GM21367 (cell line): ENCODE data around the gene USHBP1.

Experiments used
- ATAC-seq: cut with Tn5 transposase; IDR thresholded peaks from one replicate; pipeline ENCODE4 v1.9.1; 2021; ENCODE audit not compliant: unreplicated experiment

Gene USHBP1

DNA sequence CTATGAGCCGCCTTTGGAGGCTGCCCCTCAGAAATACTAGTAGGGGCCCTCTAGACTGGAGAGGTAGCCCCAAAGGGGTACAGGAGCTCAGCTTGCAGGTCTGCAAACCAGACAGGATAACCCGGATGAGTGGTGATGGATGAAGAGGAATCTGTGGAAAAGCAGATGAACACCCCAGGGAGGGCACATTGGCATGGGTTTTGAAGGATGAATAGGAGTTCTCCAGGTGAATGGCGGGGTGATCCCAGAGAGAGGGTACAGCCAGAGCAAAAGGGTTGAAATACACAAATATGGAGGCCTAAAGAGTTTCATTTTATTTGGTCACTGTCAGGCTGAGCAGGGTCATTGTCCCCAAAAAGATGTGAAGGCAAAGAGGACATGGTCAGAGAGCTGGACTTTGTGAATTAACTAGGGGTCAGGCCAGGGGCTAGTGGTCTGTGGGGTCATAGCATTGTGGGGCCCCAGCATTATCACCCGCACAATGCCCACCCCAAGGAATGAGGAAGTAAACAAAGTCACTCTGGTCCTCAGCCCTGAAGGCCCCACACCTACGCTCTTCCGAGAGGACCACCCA lies 23.6 kb downstream of the USHBP1 start:
- ATAC-seq, result no peak

DNA sequence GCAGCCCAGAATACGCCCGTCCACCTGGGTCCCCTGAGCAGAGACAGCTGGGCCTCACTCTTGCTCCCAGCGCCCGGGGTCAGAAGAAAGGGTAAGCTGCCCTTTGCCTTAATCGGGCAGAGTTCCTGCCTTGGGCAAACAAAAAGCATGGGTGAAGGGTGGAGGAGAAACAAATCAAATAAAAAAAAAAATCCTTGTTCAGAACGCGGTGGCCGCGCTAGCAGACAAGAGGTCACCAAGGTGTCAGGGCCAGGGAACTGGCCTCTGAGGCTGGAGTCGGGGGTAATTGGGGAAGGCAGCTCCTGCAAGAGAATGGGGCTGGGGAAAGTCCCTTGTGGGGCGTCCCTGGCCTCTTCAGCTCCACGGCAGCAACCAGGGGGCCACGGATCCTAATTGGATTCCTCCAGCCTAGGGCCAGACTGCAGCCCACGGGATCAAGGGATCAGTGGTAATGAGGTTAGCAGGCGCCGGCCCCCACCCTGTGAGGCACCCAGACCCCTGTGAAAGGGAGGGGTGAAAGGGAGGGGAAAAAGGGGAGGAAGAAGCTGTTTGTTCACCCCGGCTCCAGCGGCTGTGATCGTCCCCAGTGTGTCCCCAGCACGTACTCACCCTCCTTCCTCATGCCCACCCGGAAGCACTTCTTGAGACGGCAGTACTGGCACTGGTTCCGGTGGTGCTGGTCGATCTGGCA lies 24.3 kb downstream of the USHBP1 start:
- no peak for ATAC-seq

DNA sequence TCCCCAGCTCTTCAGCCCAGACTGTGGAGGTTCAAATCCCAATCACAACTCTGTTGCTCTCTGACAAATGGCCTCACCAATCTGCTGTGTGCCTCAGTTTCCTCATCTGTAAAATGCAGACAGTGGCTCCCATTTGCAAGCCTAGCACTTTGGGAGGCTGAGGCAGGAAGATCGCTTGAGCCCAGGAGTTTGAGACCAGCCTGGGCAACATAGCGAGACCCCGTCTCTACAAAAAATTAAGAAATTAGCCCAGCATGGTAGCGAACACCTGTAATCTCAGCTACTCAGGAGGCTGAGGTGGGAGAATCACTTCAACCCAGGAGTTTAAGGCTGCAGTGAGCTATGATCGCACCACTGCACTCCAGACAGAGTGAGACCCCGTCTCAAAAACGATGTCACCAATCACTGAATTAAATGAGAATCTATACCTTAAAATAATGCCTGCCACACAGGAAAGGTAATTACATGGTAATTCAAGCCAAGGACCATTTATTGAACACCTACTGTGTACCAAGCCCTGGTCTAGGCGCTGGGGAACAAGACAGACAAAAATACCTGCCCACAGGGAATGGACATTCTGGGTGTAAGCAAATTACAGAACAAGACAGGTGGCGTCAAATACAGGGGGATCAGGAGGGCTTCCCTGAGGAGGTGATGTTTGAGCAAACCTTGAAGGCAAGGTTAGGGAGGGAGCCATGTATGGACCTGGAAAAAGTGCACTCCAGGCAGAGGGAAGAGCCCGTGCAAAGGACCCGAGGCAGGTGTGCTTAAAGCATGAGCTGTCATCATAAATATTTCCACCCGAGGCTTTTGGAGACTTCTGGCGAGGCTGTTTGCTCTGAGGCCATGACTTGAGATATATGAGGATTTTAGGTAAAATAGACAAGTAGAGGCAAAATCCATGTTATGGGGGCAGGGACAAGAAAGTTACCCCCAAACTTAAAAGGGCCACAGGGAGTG lies 26.5 kb downstream of the USHBP1 start:
- ATAC-seq, result no peak

DNA sequence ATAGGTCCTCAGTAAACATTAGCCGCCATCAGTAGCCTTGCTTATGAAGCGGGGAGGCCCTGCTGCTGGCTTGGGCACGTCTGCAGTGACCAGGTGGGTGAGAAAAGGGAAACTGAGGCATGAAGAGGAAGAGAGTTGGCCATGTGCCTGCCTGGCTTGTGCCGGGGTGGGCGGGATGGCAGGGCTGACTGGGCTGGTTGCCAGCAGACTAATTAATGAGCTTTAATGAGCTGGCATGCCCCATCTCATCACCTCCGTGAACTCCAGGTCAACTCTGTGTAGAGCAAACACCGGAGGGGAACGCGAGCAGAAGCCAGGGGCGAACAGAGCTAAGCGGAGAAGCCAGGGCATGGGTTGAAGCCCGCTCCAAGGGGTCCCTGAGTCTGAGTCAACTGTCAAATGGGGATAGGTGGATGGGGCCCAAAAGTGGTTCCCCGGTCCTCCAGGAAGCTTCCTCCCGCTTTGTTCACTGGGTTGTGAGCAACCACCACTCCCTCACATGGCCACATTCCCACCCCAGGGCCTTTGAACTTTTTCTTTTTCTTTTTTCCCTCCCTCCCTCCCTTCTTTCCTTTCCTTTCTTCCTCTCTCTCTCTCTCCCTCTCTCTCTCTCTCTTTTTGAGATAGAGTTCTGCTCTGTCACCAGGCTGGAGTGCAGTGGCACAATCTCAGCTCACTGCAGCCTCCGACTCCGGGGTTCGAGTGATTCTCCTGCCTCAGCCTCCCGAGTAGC lies 27.6 kb downstream of the USHBP1 start:
- ATAC-seq, result no peak

DNA sequence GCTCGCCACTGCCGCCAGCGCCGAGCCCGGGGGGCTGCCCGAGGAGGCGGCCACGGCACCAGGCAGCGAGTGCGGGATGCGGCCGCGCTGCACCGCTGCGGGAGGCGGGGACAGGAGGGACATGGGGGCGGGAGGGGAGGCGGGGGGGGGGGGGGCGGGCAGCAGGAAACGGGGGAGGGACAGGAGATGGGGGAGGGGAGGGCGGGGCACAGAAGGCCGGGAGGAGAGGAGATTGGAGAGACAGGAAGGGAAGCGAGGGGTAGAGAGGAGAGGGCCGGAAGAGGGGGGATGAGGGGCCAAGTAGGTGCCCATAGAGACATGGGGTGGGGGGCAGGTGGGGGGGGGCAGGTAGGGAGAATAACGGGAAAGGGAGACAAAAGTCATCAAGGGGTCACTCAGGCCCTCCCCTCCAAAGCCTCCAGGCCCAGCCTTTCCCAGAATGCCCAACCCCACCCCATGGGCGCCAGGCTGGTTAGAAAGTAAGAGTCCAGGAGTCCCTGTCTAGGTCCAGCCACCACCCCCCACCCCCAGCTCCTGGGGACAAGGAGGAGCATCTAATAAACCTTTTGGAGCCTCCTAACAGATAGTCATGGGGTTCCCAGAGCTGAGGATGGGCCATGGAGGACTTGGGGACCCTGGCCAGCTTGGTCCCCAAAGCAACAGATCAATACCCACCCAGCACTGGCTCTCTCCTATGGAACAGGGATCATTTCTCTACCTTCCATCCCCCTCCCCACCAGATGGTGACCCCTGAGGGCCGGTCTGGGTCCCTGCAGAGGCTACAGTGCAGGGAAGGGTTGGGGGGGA lies 28.4 kb downstream of the USHBP1 start:
- no peak for ATAC-seq

DNA sequence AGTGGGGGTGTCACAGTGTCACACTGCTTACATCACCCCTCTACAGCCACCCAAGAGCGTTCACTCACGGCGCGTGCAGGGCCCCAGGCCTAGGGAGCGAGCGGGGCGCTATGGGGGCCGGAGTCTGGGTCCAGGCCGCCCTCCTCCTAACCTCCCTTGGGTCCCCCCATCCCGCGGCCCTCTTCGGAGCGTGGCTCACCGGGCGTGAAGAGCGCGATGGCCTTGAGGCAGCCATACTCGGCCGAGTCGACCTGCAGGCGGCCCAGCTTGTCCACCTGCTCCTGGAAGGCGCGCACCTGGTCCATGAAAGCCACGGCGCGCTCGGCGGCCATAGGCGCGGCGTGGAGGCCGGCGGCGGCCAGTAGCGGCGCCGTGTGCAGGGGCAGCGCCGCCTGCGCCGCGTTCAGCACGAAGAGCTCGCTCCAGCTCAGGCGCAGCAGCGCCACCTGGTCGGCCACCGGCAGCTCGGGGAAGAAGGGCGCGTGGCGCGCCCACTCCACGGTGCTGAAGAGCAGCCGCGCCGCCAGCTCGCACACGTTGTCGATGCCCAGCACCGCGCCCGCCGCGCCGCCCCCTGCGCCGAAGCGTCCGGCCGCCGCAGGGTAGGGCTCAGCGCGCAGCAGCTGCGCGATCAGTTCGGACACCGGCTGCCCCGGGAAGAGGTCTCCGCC lies 29.1 kb downstream of the USHBP1 start:
- ATAC-seq, result no peak

DNA sequence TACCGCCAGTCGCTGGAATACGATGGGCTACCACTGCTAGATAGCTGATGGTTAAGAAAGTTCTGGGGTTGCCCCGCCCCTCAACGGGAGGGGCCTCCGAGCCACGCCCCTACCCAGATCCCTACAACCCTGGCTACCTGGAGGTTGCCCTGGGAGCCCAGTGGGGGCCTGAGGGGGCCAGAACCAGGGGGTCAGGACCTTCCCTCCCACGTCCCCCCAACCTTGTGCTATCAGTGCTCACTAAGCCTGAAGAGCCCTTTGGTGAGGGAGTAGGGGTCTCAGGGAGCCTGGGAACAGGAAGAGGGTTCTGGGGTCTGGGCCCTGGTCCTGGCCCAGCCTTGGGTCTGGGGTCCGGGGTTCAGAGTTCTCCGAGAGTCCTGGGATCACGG lies 29.6 kb downstream of the USHBP1 start:
- no peak for ATAC-seq

DNA sequence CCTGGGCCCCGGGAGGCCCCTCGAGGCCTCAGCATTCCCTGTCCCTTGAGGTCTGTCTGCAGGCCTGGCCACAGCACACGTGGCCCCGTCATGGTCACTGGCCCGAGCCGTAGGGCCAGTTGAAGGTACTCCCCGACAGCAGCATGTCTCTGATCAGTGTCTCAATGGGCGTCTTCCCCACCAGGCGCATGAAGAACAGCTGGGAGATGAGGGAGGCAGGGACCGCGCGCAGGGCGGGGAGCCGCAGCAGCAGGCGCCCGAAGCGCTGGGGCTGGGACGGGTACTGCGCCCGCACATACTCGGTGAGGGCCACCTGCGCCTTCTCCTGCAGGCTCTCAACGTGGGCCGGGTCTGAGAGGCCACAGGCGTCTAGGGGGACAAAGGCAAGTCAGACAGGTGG lies 32.3 kb downstream of the USHBP1 start:
- ATAC-seq, result no peak

DNA sequence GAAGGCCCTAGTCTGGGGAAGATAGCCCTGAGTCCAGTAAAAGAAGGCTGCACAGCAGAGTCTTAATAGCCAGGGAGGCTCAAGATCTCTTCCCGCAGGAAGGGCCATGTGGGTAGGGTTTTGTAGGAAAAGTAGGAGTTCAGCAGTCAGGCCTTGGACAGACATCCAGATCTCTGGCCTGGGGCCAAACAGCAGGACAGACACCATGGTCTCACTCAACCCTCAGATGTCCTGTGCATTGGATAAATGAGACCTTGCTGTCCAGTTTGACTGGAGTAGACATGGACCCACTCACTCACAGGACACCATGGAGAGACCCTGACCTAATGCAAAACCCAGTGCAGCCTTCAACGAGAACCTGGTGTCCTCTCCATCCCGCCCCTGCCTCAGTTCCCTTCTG lies 34.7 kb downstream of the USHBP1 start:
- no peak for ATAC-seq

DNA sequence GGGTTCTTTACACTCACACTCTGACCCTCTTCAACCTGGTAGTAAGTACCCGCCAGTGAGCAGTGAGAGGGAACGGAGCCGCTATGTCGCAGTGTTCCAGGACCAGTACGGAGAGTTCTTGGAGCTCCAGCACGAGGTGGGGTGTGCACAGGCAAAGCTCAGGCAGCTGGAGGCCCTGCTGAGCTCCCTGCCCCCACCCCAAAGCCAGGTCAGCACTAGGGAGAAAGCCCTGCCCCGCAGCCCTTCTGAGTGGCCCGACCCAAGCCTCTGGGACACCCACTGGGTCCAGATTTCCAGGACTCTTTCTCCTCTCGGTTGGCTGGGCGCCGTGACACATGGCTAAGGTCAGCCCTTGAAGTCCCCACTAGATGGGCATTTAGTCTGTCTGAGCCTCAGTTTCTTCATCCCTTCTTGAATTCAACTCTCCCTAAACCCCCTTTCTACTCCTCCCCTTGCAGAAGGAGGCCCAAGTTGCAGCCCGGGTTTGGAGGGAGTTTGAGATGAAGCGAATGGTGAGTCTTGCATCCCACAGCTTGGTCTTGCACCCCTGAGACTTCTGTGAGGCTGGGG lies 36.7 kb downstream of the USHBP1 start:
- ATAC-seq, result no peak

DNA sequence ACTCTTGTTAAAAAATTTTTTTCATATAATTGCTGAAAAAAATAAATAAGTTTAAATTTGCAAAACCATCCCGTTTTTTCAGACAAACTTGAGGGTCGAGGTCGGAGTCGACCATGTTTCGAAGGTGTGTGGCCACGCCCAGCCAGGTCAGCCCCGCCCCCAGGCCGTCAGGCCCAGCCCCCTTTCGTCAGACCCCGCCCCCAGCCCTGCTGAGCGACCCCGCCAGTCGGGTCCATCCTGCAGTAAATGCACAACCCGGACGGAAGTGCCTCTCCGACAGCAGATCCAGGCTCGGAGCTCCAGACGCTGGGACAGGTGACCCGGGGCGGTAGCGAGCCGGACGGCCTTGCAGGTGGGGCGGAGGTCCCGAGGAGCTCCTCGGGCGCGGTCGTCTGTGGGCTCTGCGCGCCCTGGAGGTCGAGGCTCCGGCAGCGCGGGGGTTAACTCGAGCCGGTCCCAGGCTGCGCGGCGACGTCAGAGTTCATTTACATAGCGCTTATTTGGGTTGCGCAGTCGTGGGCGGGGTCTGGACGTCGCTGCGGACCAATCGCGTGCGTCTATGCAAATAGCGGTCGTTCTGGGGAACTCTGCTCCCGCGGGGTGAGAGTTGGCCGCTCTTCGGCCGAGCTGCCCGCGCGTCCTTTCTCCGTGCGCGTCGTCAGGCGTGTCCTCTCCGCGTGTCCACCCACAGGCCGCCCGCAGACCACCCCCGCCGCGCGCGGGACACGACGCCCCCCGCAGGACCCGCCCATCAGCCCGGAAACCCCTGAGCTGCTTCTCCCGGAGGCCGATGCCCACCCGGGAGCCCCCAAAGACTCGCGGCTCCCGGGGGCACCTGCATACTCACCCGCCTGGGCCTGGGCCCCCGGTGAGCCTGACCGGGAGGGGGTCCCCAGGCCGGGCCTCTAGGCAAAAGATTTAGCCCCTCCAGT lies 38.3 kb downstream of the USHBP1 start, which contains the start of gene OCEL1:
OCEL1 (plus strand) TSS at position 225 of the 932 bp plus-strand sequence; CDS start at position 247, 22 bp downstream.
- ATAC-seq, result peak; percentile 76

DNA sequence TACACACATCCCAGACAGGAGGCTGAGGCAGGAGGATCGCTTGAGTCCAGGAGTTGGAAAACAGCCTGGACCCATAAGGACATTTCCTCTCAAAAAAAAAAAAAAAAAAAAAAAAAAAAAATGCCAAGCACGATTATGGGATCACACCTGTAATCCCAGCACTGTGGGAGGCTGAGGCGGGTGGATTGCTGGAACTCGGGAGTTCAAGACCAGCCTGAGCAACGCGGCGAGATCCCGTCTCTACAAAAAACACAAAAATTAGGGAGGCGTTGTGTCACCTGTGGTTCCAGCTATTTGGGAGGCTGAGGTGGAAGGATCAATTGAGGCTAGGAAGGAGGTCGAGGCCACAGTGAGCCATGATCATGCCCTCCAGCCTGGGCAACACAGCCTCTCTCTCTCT lies 39.5 kb downstream of the USHBP1 start:
- ATAC-seq, result no peak

DNA sequence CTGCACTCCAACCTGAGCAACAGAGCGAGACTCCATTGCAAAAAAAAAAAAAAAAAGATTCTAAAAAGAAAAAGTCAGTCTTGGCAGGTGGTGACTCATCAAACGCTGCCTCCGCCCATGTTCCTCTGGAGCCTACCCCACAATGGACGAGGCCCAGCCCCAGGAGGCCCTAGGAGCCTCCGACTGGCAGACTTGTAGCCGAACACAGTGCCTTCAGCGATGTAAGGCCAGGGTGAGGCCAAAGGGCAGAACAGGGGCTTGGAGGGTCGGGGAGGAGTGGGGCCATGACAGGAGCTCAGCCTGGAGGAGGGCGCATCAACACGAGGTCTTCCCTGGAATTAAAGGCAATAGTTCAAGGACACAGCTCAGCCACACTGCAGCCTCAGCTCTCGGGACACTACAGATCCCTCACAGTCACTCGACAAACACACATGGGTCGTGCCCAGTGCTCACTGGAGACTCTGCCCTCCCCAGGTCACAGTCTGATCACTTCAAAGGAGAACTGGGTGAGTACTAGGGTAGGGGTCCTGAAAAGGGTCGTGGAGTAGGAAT lies 44.3 kb downstream of the USHBP1 start:
- ATAC-seq, result no peak

DNA sequence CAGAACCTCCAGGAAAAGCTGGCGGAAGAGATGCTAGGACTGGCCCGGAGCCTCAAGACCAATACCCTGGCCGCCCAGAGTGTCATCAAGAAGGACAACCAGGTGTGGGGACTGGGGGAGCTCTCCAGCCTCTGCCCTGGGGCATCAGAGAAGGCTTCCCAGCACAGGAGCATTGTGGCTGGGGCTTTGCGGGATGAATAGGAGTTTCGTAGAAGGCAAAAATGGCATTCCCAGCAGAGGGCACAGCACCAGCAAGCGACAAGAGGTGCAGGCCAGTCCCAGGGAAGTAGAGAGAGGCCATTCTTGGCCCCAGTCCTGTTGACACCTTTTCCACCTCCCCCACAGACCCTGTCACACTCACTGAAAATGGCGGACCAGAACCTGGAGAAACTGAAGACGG lies 45.3 kb downstream of the USHBP1 start:
- no peak for ATAC-seq

DNA sequence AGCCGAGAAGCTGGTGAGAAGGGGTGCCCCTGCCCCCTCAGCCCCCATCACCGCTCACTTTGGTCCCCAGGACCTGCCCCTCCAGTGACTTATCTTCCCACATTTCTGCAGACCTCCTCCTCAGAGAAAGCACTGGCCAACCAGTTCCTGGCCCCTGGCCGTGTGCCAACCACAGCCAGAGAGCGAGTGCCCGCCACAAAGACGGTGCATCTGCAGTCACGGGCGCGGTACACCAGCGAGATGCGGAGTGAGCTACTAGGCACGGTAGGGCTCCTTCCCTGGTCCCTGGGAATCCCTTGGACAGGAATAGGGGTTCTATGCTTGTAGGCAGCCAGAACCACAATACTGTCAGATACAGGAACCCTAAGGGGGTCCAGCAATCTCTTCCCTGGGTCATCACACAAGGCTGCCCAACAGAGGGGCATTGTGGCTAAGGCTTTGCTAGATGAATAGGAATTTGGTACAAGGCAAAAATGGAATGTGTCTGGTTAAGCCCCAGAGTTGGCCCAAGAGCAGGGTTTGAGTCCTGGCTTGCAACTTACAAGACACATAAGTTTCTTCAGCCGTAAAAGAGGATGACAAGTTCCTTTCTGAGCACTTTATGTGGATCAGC lies 48.4 kb downstream of the USHBP1 start:
- ATAC-seq, result no peak

DNA sequence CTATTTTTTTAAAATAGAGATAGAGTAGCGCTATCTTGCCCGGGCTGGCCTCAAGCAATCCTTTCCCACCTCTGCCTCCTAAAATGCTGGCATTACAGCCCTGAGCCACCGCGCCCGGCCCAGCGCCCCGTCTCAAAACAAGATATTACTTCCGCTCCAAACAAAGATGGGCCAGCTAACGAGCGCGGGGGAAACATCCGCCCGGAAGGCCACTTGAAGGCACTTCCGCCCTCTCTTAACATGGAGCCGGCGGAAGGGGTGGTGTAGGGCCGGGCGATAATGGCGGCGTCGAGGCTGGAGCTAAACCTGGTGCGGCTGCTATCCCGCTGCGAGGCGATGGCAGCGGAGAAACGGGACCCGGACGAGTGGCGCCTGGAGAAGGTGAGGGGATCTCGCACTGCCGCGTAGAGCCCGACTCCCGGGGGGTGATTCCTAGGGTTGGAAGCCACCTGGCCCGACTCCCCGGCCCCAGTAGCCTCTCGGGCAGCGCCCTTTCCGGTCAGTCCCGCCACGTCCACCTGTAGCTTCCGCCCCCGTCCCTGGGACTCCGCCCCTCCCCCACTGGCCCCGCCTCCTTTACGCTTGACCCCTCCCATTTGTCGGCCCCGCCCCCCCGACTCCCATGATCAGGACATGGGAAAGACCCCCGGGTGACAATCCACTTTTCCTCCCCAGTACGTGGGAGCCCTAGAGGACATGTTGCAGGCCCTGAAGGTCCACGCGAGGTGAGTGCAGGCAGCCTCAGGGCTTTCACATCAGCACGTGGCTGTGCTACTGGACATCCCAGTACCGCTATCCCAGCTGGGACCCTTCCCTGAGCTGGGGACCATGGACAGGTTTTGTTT lies 49.2 kb downstream of the USHBP1 start, which contains the start of gene USE1:
USE1 (plus strand) TSS at position 231 of the 845 bp plus-strand sequence; CDS start at position 280, 49 bp downstream.
- peak; percentile 58 for ATAC-seq
